OCI-LY3 (cell line): ENCODE data around the gene SELENBP1.

Experiments used
- EZH2phosphoT487 ChIP-seq: fragments of 200-600 bp; shearing (Covaris generic); IDR thresholded peaks from 2 replicates; pipeline ENCODE4 v1.6.1; 2018; ENCODE audit warnings: antibody characterized with exemption, mixed run types, low read depth
- TF ChIP-seq, protein P1 (sequence below): fragments of 200-600, 300-600 bp; sonication (generic); IDR thresholded peaks from 2 replicates; pipeline ENCODE4 v1.5.1; 2014; ENCODE audit warnings: antibody characterized with exemption, low read length, low read depth

DNA sequence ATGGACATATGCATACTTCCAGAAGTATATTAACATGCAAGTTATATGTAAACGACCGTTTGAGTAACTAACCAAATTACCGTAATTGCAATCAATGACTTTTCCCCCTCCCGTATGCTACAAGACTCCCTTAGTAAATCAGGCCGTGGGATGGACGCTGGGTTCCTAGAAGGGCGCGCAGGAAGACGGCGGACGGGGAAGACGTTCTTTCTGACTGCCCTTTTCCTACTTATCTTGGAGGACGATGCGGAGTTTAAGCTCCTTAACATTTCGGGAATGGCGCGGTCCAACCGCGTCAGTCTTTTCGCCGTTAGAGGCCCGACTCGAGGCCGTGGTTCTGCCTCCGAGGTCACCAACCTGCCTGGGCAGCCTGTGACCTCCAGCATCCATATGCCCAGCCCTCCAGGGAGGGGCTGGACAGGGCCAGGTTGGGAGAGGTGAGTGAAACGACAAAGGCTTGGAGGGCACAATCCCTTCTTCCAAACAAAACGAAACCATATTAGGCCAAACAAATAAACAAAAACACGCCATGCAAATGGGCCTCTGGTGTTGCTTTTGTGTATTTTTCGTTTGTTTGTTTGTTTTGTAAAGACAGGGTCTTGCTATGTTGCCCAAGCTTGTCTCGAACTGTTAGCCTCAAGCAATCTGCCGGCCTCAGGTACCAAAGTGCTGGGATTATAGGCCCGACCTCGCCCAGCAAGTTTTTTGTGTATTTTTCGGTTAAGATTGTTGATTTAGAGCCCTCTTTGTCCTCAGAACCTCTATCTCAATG lies 44.4 kb downstream of the SELENBP1 start:
- TF ChIP-seq, protein P1, sequence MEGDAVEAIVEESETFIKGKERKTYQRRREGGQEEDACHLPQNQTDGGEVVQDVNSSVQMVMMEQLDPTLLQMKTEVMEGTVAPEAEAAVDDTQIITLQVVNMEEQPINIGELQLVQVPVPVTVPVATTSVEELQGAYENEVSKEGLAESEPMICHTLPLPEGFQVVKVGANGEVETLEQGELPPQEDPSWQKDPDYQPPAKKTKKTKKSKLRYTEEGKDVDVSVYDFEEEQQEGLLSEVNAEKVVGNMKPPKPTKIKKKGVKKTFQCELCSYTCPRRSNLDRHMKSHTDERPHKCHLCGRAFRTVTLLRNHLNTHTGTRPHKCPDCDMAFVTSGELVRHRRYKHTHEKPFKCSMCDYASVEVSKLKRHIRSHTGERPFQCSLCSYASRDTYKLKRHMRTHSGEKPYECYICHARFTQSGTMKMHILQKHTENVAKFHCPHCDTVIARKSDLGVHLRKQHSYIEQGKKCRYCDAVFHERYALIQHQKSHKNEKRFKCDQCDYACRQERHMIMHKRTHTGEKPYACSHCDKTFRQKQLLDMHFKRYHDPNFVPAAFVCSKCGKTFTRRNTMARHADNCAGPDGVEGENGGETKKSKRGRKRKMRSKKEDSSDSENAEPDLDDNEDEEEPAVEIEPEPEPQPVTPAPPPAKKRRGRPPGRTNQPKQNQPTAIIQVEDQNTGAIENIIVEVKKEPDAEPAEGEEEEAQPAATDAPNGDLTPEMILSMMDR, result no peak
- TF ChIP-seq EZH2phosphoT487, result no peak
